HepG2 (cell line): Measurements from ENCODE around the gene DNAJC5. TPM values are rescaled to one million over a fixed set of nuclear protein-coding genes. Genes with fewer than 3 reads are reported as not detected.

ENCODE experiments used
- EED ChIP-seq: sonication (generic); formaldehyde crosslinking; IDR thresholded peaks from 2 replicates; pipeline ENCODE4 v1.5.0; 2020; ENCODE audit warnings: mild to moderate bottlenecking, missing genetic modification reagents
- HMGXB3 ChIP-seq: sonication (generic); formaldehyde crosslinking; IDR thresholded peaks from 2 replicates; pipeline ENCODE4 v1.4.0; 2020; ENCODE audit warnings: missing genetic modification reagents, borderline replicate concordance
- HNF1A ChIP-seq, 2 experiments: sonication (generic) in 1 of 2; formaldehyde crosslinking in 1 of 2; IDR thresholded peaks; 2 replicates each; pipeline versions ENCODE4 v1.4.0 to v1.6.1; 2016 to 2020; ENCODE audit warnings: borderline replicate concordance in 1 of 2, low read depth in 1 of 2, mild to moderate bottlenecking in 1 of 2, missing genetic modification reagents in 1 of 2
- MZF1 ChIP-seq: sonication (generic); formaldehyde crosslinking; IDR thresholded peaks from 2 replicates; pipeline ENCODE4 v1.8.1; 2023; ENCODE audit warnings: mild to moderate bottlenecking, missing genetic modification reagents, borderline replicate concordance
- ONECUT2 ChIP-seq: sonication (generic); formaldehyde crosslinking; IDR thresholded peaks from 2 replicates; pipeline ENCODE4 v1.4.0; 2020; ENCODE audit warnings: missing genetic modification reagents
- SMAD1 ChIP-seq: sonication (generic); formaldehyde crosslinking; IDR thresholded peaks from 2 replicates; pipeline ENCODE4 v1.4.0; 2020; ENCODE audit warnings: missing genetic modification reagents, low read depth, mild to moderate bottlenecking, borderline replicate concordance
- UBTF ChIP-seq: sonication (generic); formaldehyde crosslinking; IDR thresholded peaks from 2 replicates; pipeline ENCODE4 v1.4.0; 2020; ENCODE audit warnings: mild to moderate bottlenecking, missing genetic modification reagents
- YEATS2 ChIP-seq: sonication (generic); formaldehyde crosslinking; IDR thresholded peaks from 2 replicates; pipeline ENCODE4 v1.4.0; 2020; ENCODE audit warnings: missing genetic modification reagents, borderline replicate concordance
- ZNF574 ChIP-seq: sonication (generic); formaldehyde crosslinking; IDR thresholded peaks from 2 replicates; pipeline ENCODE4 v1.4.0; 2020; ENCODE audit warnings: missing genetic modification reagents
- ZNF800 ChIP-seq: sonication (generic); formaldehyde crosslinking; IDR thresholded peaks from 2 replicates; pipeline ENCODE4 v1.4.0; 2020; ENCODE audit warnings: missing genetic modification reagents
- polyA plus RNA-seq, 8 experiments: library from polyadenylated mRNA; depleted of rRNA in 3 of 8; stranded (reverse) in 7 of 8; unstranded in 1 of 8; fragments of >200 nt; fragmentation: Illumina TruSeq in 4 of 8; extraction: Trizol in 4 of 8; gene quantifications; 2 replicates each; pipeline versions ENCODE4 v1.2.1 to v1.2.3, GENCODE V29; 2011 to 2016; ENCODE audit warnings: low read depth in 4 of 8, missing spikeins in 1 of 8, mixed read lengths in 1 of 8; ENCODE audit not compliant: insufficient read depth in 1 of 8
- total RNA-seq, 5 experiments: library from RNA; depleted of rRNA; stranded (reverse); fragments of >200 nt; fragmentation: Illumina TruSeq; extraction: Trizol; gene quantifications; 2 replicates each; pipeline ENCODE4 v1.2.3, GENCODE V29; 2016; ENCODE audit warnings: low read depth in 1 of 5

Gene DNAJC5
- total and polyA plus RNA-seq, 2 of the 13 experiments (the other 11 are each of a cell fraction or from before 2014, with no cell fraction given): 42.8 to 64.5 TPM

- TF ChIP-seq SMAD1 (CRISPR knock-in tag) (peak; percentile 90; the same call in 1 of the 2 replicates), ZNF800 (CRISPR knock-in tag) (peak; percentile 92), ONECUT2 (CRISPR knock-in tag) (no peak; the same call in 1 of the 2 replicates), UBTF (CRISPR knock-in tag) (peak; percentile 98), HNF1A (IDR thresholded peaks at IDR 0.05; ENCODE audit: low read depth) (no peak; the same call in 1 of the 2 replicates), HNF1A (CRISPR knock-in tag; IDR thresholded peaks at IDR 0.05; ENCODE audit: borderline replicate concordance) (peak; percentile 91; the same call in 1 of the 2 replicates), EED (CRISPR knock-in tag) (peak; percentile 100), HMGXB3 (CRISPR knock-in tag) (peak; percentile 91; the same call in 1 of the 2 replicates), YEATS2 (CRISPR knock-in tag) (peak; percentile 85), ZNF574 (CRISPR knock-in tag) (peak; percentile 97), MZF1 (CRISPR knock-in tag) (peak; percentile 24; the same call in 1 of the 2 replicates)
These were observed 61.1 kb downstream of the DNAJC5 start, which contains the start of gene UCKL1 (continued) for GRCh38 chr20:63955827-63956663.
